ENCODE results near the gene RBPJ.

RBPJ gene

DNA sequence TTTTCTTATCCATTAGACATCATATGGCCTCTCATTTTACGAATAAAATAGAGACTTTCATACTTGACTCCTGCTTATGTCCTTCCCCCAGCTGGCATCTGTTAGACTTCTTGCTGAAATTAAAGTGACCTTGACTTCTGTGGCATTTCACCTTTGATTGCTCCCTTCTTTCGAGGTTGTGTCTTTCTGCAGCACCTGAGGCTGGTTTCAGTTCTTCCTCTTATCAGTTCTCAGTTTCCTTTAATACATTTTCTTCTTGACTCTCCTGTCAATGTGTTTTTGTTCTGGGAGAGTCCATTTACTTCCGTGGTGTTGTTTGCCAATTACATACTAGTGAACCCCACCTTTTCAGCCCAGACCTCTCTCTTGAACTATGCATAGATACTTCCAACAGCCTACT, 81.6 kb downstream of the RBPJ start:
- no peak for DNase-seq (ENCODE audit: low read depth)
- TF ChIP-seq, protein P1, sequence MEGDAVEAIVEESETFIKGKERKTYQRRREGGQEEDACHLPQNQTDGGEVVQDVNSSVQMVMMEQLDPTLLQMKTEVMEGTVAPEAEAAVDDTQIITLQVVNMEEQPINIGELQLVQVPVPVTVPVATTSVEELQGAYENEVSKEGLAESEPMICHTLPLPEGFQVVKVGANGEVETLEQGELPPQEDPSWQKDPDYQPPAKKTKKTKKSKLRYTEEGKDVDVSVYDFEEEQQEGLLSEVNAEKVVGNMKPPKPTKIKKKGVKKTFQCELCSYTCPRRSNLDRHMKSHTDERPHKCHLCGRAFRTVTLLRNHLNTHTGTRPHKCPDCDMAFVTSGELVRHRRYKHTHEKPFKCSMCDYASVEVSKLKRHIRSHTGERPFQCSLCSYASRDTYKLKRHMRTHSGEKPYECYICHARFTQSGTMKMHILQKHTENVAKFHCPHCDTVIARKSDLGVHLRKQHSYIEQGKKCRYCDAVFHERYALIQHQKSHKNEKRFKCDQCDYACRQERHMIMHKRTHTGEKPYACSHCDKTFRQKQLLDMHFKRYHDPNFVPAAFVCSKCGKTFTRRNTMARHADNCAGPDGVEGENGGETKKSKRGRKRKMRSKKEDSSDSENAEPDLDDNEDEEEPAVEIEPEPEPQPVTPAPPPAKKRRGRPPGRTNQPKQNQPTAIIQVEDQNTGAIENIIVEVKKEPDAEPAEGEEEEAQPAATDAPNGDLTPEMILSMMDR (IDR thresholded peaks at IDR 0.05; ENCODE audit: low read length, missing control alignments) = no peak
- H3K4me3 ChIP-seq (replicated peaks; ENCODE audit: low read depth, low read length) = no peak overlapping the region

DNA sequence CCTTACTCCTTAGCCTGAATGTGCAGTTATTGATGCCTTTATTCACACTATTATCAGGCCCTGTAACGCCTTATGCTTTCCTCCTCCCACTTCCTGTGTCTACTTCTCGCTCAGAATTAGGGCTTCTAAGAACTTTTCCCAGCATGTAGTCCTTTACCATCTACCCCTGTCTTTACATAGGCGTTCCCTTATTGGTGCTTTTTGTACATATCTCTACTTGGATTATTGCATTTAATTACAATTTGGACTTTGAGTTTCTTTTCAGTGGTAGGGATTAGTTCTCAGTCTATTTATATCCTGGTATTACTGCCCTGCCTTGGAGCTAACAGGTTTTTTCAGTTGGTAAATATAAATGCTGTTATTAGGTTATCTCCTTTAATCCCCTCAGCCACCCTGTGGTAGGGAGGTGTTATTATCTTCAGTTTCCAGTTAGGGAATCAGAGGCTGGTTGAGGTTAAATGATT, 84.0 kb downstream of the RBPJ start:
- H3K4me3 ChIP-seq (replicated peaks; ENCODE audit: low read depth, low read length) = no peak overlapping the region
- TF ChIP-seq, protein P1 (IDR thresholded peaks at IDR 0.05; ENCODE audit: low read length, missing control alignments) = no peak
- no peak for DNase-seq (ENCODE audit: low read depth)

DNA sequence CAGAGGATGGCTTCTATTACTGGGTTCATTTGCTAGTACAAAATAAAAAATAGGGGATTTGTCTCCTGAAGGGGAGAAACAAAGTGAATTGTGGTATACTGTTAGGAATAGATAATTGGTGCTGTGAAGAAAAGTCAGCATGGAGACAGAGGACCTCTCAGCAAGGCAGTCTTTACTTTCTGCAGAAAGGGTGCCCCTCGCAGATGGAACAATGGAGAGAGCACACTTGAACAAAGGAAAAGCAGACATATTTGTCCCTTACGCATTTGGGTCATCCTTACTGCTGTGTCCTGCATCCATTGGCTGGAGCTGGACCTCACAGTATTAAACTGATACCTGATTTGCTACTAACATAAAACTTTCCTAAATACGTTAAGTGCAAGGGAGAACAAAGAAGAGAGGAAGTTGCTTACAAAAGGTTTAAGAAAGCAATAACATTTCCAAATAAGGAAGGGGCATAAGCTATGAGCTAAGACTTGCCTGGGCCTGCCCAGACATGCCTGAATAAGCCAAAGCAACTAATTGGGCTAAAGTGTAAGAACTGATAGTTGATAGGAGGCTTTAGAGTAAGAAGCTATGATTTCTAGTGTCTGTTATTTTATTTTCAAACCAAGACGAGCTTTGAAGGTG, 85.6 kb downstream of the RBPJ start:
- no peak overlapping the region for H3K4me3 ChIP-seq (replicated peaks; ENCODE audit: low read depth, low read length)
- no peak for DNase-seq (ENCODE audit: low read depth)
- TF ChIP-seq, protein P1 (IDR thresholded peaks at IDR 0.05; ENCODE audit: low read length, missing control alignments) = no peak

DNA sequence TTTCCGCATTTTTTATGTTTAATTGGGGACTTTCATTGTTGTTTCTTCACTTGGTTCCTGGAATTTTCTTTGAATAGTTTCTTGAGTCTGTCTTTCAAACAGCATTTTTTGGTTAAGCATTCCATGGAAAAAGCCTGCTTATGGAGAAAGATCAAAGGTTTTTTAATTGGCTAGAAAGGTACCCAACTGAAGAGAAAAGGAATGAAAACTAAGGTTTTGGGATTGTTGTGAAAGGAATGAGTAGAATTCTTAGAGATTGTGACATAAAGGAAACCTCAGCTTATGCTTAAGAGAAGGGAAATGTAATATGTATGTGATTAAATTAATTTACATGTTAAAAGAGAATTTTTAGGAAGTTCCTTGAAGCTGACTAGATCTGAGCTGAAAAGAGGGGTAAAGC, 86.7 kb downstream of the RBPJ start:
- DNase-seq (ENCODE audit: low read depth) = no peak
- TF ChIP-seq, protein P1 (IDR thresholded peaks at IDR 0.05; ENCODE audit: low read length, missing control alignments) = no peak
- no peak overlapping the region for H3K4me3 ChIP-seq (replicated peaks; ENCODE audit: low read depth, low read length)

DNA sequence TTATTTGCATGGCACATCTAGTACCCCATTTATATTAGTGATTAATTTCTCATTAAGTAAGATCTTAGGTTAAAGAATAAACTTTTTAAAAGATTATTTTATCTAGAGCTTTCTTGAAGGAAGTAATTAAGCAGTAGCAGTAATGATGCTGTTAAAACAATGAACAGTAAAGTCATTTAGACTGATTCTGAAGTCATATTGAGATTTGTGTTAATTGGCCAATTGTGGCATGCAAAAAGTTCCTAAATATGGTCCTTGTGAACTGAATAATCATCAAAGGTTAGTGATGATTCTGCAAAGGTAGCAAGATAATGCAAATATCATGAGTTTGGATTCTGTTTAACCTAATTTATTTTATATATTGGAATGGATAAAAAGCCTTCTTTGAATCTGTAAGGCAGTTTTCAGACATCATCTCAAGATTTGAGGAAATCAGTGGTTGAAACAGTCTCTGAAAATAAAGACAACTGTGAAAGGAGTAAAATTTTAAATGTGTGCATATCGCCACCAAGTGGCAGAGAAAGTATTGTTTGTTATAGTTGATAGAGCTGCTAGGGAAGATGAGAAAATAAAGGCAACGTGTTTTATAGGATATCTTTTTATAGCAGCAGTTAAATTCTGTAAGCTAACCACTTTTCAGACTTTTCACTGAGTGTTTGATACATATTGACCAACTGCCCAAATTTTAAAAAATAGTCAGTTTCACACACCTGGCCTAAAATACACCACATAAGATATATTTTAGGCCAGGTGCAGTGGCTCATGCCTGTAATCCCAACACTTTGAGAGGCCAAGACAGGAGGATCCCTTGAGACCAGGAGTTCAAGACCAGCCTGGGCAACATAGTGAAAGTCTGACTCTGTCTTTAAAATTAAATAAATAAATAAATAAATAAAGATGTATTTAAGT, 89.8 kb downstream of the RBPJ start:
- TF ChIP-seq, protein P1 (IDR thresholded peaks at IDR 0.05; ENCODE audit: low read length, missing control alignments) = peak; percentile 57
- H3K4me3 ChIP-seq (replicated peaks; ENCODE audit: low read depth, low read length) = no peak overlapping the region
- peak; percentile 78 for DNase-seq (ENCODE audit: low read depth)

DNA sequence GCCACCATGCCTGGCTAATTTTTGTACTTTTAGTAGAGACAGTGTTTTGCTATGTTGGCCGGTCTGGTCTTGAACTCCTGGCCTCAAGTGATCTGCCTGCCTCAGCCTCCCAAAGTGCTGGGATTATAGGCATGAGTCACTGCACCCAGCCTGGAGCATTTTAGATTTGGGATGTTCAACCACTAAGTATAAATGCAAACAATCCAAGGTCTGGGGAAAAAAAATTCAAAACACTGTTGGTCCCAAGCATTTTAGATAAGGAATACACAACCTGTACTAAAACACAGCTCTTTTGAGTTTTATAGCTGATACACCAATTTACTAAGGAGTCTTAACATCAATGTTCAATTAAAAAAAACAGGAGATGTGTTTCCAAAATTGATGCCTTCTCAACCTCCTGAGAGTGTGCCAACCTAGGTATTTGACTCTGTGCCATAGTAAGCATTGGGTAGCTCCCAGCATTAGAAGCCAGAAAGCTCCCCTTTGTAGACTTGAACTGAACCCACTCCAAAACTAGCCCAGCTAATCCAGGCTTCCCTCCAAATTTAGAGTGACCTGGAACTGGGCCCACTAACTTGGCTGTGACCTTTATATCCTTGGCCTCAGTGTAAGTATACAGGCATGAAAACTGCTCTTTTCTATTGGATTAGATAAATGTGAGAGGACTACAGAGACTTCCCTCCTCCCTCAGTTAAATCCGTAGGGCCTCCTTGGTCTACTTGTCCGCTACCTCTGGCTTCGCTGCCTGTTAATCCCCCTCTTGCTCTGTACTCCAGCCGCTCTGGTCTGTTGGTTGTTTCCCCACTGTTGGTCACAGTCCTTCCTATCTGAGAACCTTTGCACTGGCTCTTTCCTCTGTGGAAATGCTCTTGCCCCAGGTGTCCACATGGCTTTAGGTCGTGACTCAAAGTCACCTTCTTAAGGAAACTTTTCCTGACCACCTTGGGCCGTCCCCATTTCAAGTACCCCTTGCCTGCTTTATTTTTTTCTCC, 91.9 kb downstream of the RBPJ start:
- TF ChIP-seq, protein P1 (IDR thresholded peaks at IDR 0.05; ENCODE audit: low read length, missing control alignments) = no peak
- no peak overlapping the region for H3K4me3 ChIP-seq (replicated peaks; ENCODE audit: low read depth, low read length)
- DNase-seq (ENCODE audit: low read depth) = no peak

Data from fibroblast of pulmonary artery (primary cell).